Activated CD4-positive, alpha-beta memory T cell treated with anti-CD3 and anti-CD28 coated beads, Interleukin-2, amount 10 ng/mL, durations not matched to agents 7 days and 5 days (primary cell): ENCODE data around the gene CTSH. TPM values are rescaled to one million over a fixed set of nuclear protein-coding genes. Genes with fewer than 3 reads are reported as not detected.
A peak's percentile ranks its signal among the peaks of the same experiment; 100 is the strongest.

Experiments used
- CTCF ChIA-PET: fragments of 350-600 bp; sonication (Branson Sonifier 250); formaldehyde crosslinking; loops from one replicate; lab custom pipeline; 2021; ENCODE audit warnings: antibody characterized with exemption, inconsistent platforms; lab: Charles Lee
- POLR2A ChIA-PET: fragments of 350-600 bp; sonication (Branson Sonifier 250); formaldehyde crosslinking; loops from one replicate; lab custom pipeline; 2021; ENCODE audit warnings: antibody characterized with exemption; lab: Charles Lee
- DNase-seq: peaks from one replicate; pipeline ENCODE4 v3.0.0-alpha.2; 2020
- H3K27ac Mint-ChIP-seq: one replicate; pipeline ENCODE4 v1.8.0; 2021; ENCODE audit warnings: mild to moderate bottlenecking, mixed read lengths
- H3K27me3 Mint-ChIP-seq: one replicate; pipeline ENCODE4 v1.8.0; 2021; ENCODE audit warnings: mixed read lengths
- H3K36me3 Mint-ChIP-seq: one replicate; pipeline ENCODE4 v1.8.0; 2021; ENCODE audit warnings: low read depth, mixed read lengths
- H3K4me1 Mint-ChIP-seq: one replicate; pipeline ENCODE4 v1.8.0; 2021; ENCODE audit warnings: mixed read lengths
- H3K4me3 Mint-ChIP-seq: one replicate; pipeline ENCODE4 v1.8.0; 2021; ENCODE audit warnings: mild to moderate bottlenecking, mixed read lengths
- H3K9me3 Mint-ChIP-seq: one replicate; pipeline ENCODE4 v1.8.0; 2021; ENCODE audit warnings: mixed read lengths
- total RNA-seq, 2 experiments: library from RNA; stranded (reverse); gene quantifications; one replicate each; pipeline ENCODE4 v1.2.3, GENCODE V29; 2021

The CTSH gene
- total RNA-seq, 2 experiments from 2014 or later, result 257 to 273 TPM

- peaks cover 34% of the 10 kb centered on the region for H3K4me1 Mint-ChIP-seq
- peaks cover 3% of the 10 kb centered on the region for H3K27me3 Mint-ChIP-seq
- H3K27ac Mint-ChIP-seq, result no peak overlapping the region
- H3K4me3 Mint-ChIP-seq, result no peak overlapping the region
- H3K9me3 Mint-ChIP-seq, result no peaks in the 10 kb centered on the region
- no peak for DNase-seq
- peaks cover 19% of the 10 kb centered on the region for H3K36me3 Mint-ChIP-seq
- CTCF ChIA-PET, result interaction anchor here (0.8 kb wide), 1 partner anchor 39 kb away, joined by 3 read pairs; no protein-coding TSS in a partner anchor
- POLR2A ChIA-PET, result no interaction called here
Observed at GRCh38 chr15:78947506-78947905, 2.7 kb upstream of the CTSH start.

- ChIA-PET CTCF (interaction anchor here (0.6 to 0.7 kb wide), 2 partner anchors 10 to 290 kb away, joined by 3 to 5 read pairs; no protein-coding TSS in a partner anchor), POLR2A (no interaction called here)
- Mint-ChIP-seq H3K36me3 (peaks cover 25% of the 10 kb centered on the region), H3K27ac (no peak overlapping the region), H3K9me3 (no peaks in the 10 kb centered on the region), H3K4me1 (peaks cover 33% of the 10 kb centered on the region), H3K27me3 (peaks cover 3% of the 10 kb centered on the region), H3K4me3 (peak overlapping the region; percentile 49)
- no peak for DNase-seq
Observed at GRCh38 chr15:78946493-78946892, 1.6 kb upstream of the CTSH start.

GRCh38 chr15:78944202-78944625 is 632 bp downstream of the CTSH start:
- Mint-ChIP-seq H3K4me1 (peaks cover 36% of the 10 kb centered on the region), H3K27ac (peak overlapping the region; percentile 75), H3K36me3 (peaks cover 34% of the 10 kb centered on the region), H3K4me3 (peak overlapping the region; percentile 83), H3K9me3 (no peaks in the 10 kb centered on the region), H3K27me3 (peaks cover 3% of the 10 kb centered on the region)
- no peak for DNase-seq
- CTCF ChIA-PET, result interaction anchor here (1.1 kb wide), 1 partner anchor 63 kb away, joined by 3 read pairs; no protein-coding TSS in a partner anchor
- POLR2A ChIA-PET, result interaction anchor here (0.6 to 2.1 kb wide), 8 partner anchors 9 to 379 kb away, joined by 3 to 12 read pairs (median 3); partner anchors contain the start of genes CHRNA5 and MORF4L1

GRCh38 chr15:78943692-78944091 is 1.2 kb downstream of the CTSH start:
- Mint-ChIP-seq H3K9me3 (no peaks in the 10 kb centered on the region), H3K27ac (peak overlapping the region; percentile 75), H3K4me3 (peak overlapping the region; percentile 83), H3K4me1 (peaks cover 42% of the 10 kb centered on the region), H3K36me3 (peaks cover 40% of the 10 kb centered on the region), H3K27me3 (peaks cover 3% of the 10 kb centered on the region)
- ChIA-PET CTCF (interaction anchor here (1.1 kb wide), 2 partner anchors 33 to 63 kb away, joined by 3 read pairs; no protein-coding TSS in a partner anchor), POLR2A (interaction anchor here (1.0 to 2.1 kb wide), 6 partner anchors 8 to 379 kb away, joined by 3 to 12 read pairs (median 3); partner anchors contain the start of genes CHRNA5 and MORF4L1)
- no peak for DNase-seq

GRCh38 chr15:78942741-78943140 is 2.1 kb downstream of the CTSH start:
- POLR2A ChIA-PET, result no interaction called here
- H3K4me1 Mint-ChIP-seq, result peaks cover 51% of the 10 kb centered on the region
- peaks cover 48% of the 10 kb centered on the region for H3K36me3 Mint-ChIP-seq
- peak overlapping the region; percentile 65 for H3K27ac Mint-ChIP-seq
- peaks cover 3% of the 10 kb centered on the region for H3K27me3 Mint-ChIP-seq
- H3K4me3 Mint-ChIP-seq, result peak overlapping the region; percentile 83
- H3K9me3 Mint-ChIP-seq, result no peaks in the 10 kb centered on the region
- CTCF ChIA-PET, result interaction anchor here (1.1 kb wide), 1 partner anchor 32 kb away, joined by 3 read pairs; no protein-coding TSS in a partner anchor
- DNase-seq, result no peak

- Mint-ChIP-seq H3K4me3 (peak overlapping the region; percentile 71), H3K36me3 (peaks cover 76% of the 10 kb centered on the region), H3K9me3 (no peaks in the 10 kb centered on the region), H3K27me3 (no peaks in the 10 kb centered on the region), H3K27ac (peak overlapping the region; percentile 90), H3K4me1 (peaks cover 79% of the 10 kb centered on the region)
- CTCF ChIA-PET, result interaction anchor here (1.4 to 2.0 kb wide), 2 partner anchors 40 to 246 kb away, joined by 3 to 6 read pairs; no protein-coding TSS in a partner anchor
- DNase-seq, result peak; percentile 72
- POLR2A ChIA-PET, result interaction anchor here (0.7 to 2.3 kb wide), 5 partner anchors 8 to 68 kb away, joined by 3 to 7 read pairs (median 5); no protein-coding TSS in a partner anchor
Observed at GRCh38 chr15:78938658-78939488, 6.0 kb downstream of the CTSH start.

- H3K4me3 Mint-ChIP-seq, result peak overlapping the region; percentile 77
- peaks cover 76% of the 10 kb centered on the region for H3K36me3 Mint-ChIP-seq
- H3K4me1 Mint-ChIP-seq, result peaks cover 74% of the 10 kb centered on the region
- ChIA-PET CTCF (interaction anchor here (1.4 to 2.0 kb wide), 2 partner anchors 42 to 247 kb away, joined by 3 to 6 read pairs; no protein-coding TSS in a partner anchor), POLR2A (interaction anchor here (1.0 to 2.3 kb wide), 5 partner anchors 11 to 63 kb away, joined by 3 to 12 read pairs (median 6); no protein-coding TSS in a partner anchor)
- peak; percentile 68 for DNase-seq
- peak overlapping the region; percentile 90 for H3K27ac Mint-ChIP-seq
- H3K27me3 Mint-ChIP-seq, result no peaks in the 10 kb centered on the region
- no peaks in the 10 kb centered on the region for H3K9me3 Mint-ChIP-seq
Observed at GRCh38 chr15:78937132-78937739, 7.6 kb downstream of the CTSH start.

- no peak for DNase-seq
- POLR2A ChIA-PET, result interaction anchor here (1.8 kb wide), 1 partner anchor 10 kb away, joined by 12 read pairs; the partner anchor contains the start of gene CTSH
- Mint-ChIP-seq H3K4me1 (peaks cover 63% of the 10 kb centered on the region), H3K27ac (peak overlapping the region; percentile 67), H3K4me3 (no peak overlapping the region), H3K27me3 (no peaks in the 10 kb centered on the region), H3K36me3 (peaks cover 83% of the 10 kb centered on the region), H3K9me3 (no peaks in the 10 kb centered on the region)
- CTCF ChIA-PET, result interaction anchor here (1.2 kb wide), 1 partner anchor 24 kb away, joined by 4 read pairs; no protein-coding TSS in a partner anchor
Observed at GRCh38 chr15:78934655-78935023, 10.2 kb downstream of the CTSH start.

- DNase-seq, result no peak
- Mint-ChIP-seq H3K36me3 (peaks cover 82% of the 10 kb centered on the region), H3K4me1 (peaks cover 57% of the 10 kb centered on the region), H3K9me3 (no peaks in the 10 kb centered on the region), H3K27ac (peak overlapping the region; percentile 67), H3K4me3 (no peak overlapping the region), H3K27me3 (no peaks in the 10 kb centered on the region)
- CTCF ChIA-PET, result no interaction called here
- POLR2A ChIA-PET, result interaction anchor here (1.0 to 1.4 kb wide), 2 partner anchors 9 to 60 kb away, joined by 3 to 4 read pairs; no protein-coding TSS in a partner anchor
Observed at GRCh38 chr15:78933823-78934654, 10.8 kb downstream of the CTSH start.

- H3K27ac Mint-ChIP-seq, result peak overlapping the region; percentile 36
- H3K4me3 Mint-ChIP-seq, result no peak overlapping the region
- DNase-seq, result no peak
- H3K36me3 Mint-ChIP-seq, result peaks cover 81% of the 10 kb centered on the region
- H3K27me3 Mint-ChIP-seq, result no peaks in the 10 kb centered on the region
- H3K4me1 Mint-ChIP-seq, result peaks cover 50% of the 10 kb centered on the region
- ChIA-PET CTCF (no interaction called here), POLR2A (interaction anchor here (0.8 to 1.4 kb wide), 3 partner anchors 9 to 60 kb away, joined by 3 to 4 read pairs (median 3); no protein-coding TSS in a partner anchor)
- H3K9me3 Mint-ChIP-seq, result no peaks in the 10 kb centered on the region
Observed at GRCh38 chr15:78933187-78933822, 11.5 kb downstream of the CTSH start.

GRCh38 chr15:78932258-78932808 is 12.5 kb downstream of the CTSH start:
- H3K36me3 Mint-ChIP-seq, result peaks cover 79% of the 10 kb centered on the region
- DNase-seq, result no peak
- H3K9me3 Mint-ChIP-seq, result no peaks in the 10 kb centered on the region
- H3K27me3 Mint-ChIP-seq, result no peaks in the 10 kb centered on the region
- peaks cover 42% of the 10 kb centered on the region for H3K4me1 Mint-ChIP-seq
- ChIA-PET CTCF (no interaction called here), POLR2A (interaction anchor here (0.8 kb wide), 1 partner anchor 11 kb away, joined by 3 read pairs; no protein-coding TSS in a partner anchor)
- H3K27ac Mint-ChIP-seq, result no peak overlapping the region
- H3K4me3 Mint-ChIP-seq, result no peak overlapping the region
